SK-N-SH treated with all-trans-retinoic acid at 6 μM for 48 hours (cell line): Measurements from ENCODE around the gene PPP1R10.
"Not testable (repeated sequence)": the region's sequence is repeated elsewhere in the genome, so short reads cannot be mapped to it uniquely, and the experiment has no call there.

Experiments used
- ATAC-seq: fragments of 200-7000 bp; cut with Tn5 transposase; 3 replicates; pipeline ENCODE4 v1.9.1; 2020; ENCODE audit warnings: mild to moderate bottlenecking, moderate library complexity
- ARNTL ChIP-seq: fragments of 450-650 bp; formaldehyde crosslinking; IDR thresholded peaks from 2 replicates; pipeline ENCODE4 v1.5.0; 2020; ENCODE audit warnings: low read depth, mild to moderate bottlenecking, moderate library complexity, borderline replicate concordance
- BACH2 ChIP-seq: fragments of 250-450 bp; sonication (Bioruptor Pico); IDR thresholded peaks from 2 replicates; pipeline ENCODE4 v1.9.0; 2021; ENCODE audit warnings: mild to moderate bottlenecking, borderline replicate concordance
- CSDC2 ChIP-seq: fragments of 250-450 bp; sonication (Bioruptor Pico); IDR thresholded peaks from 2 replicates; pipeline ENCODE4 v1.5.0; 2020; ENCODE audit warnings: mild to moderate bottlenecking, moderate library complexity
- ESRRG ChIP-seq: fragments of 250-450 bp; sonication (Bioruptor Pico); IDR thresholded peaks from 2 replicates; pipeline ENCODE4 v1.6.1; 2021; ENCODE audit warnings: mild to moderate bottlenecking
- GLIS3 ChIP-seq: fragments of 250-450 bp; sonication (Bioruptor Pico); IDR thresholded peaks from 2 replicates; pipeline ENCODE4 v1.5.0; 2020; ENCODE audit warnings: mild to moderate bottlenecking, moderate library complexity
- ISL1 ChIP-seq: fragments of 250-450 bp; sonication (Bioruptor Pico); IDR thresholded peaks from 2 replicates; pipeline ENCODE4 v2.1.2; 2022; ENCODE audit warnings: mild to moderate bottlenecking, moderate library complexity
- OSR1 ChIP-seq: fragments of 250-450 bp; sonication (Bioruptor Pico); IDR thresholded peaks from 2 replicates; pipeline ENCODE4 v1.8.0; 2022; ENCODE audit warnings: moderate library complexity, mild to moderate bottlenecking, inconsistent platforms
- PATZ1 ChIP-seq: fragments of 250-450 bp; sonication (Bioruptor Pico); IDR thresholded peaks from 2 replicates; pipeline ENCODE4 v1.8.0; 2020; ENCODE audit warnings: mild to moderate bottlenecking, moderate library complexity, borderline replicate concordance
- POU6F1 ChIP-seq: fragments of 250-450 bp; sonication (Bioruptor Pico); IDR thresholded peaks from 2 replicates; pipeline ENCODE4 v1.8.0; 2021; ENCODE audit warnings: low read depth, mild to moderate bottlenecking, moderate library complexity, borderline replicate concordance
- PPARA ChIP-seq: fragments of 250-450 bp; sonication (Bioruptor Pico); IDR thresholded peaks from 2 replicates; pipeline ENCODE4 v1.5.0; 2020; ENCODE audit warnings: mild to moderate bottlenecking, borderline replicate concordance
- RARB ChIP-seq: fragments of 250-450 bp; sonication (Bioruptor Pico); IDR thresholded peaks from 2 replicates; pipeline ENCODE4 v1.8.0; 2021; ENCODE audit warnings: mild to moderate bottlenecking, moderate library complexity
- SNAI2 ChIP-seq: fragments of 250-450 bp; sonication (Bioruptor Pico); IDR thresholded peaks from 2 replicates; pipeline ENCODE4 v1.5.0; 2020; ENCODE audit warnings: mild to moderate bottlenecking, moderate library complexity
- TCF4 ChIP-seq: fragments of 250-450 bp; sonication (Bioruptor Pico); IDR thresholded peaks from 2 replicates; pipeline ENCODE4 v1.8.0; 2021; ENCODE audit warnings: mild to moderate bottlenecking, moderate library complexity, borderline replicate concordance
- TOX ChIP-seq: fragments of 250-450 bp; sonication (Bioruptor Pico); IDR thresholded peaks from 2 replicates; pipeline ENCODE4 v1.8.0; 2021; ENCODE audit warnings: mild to moderate bottlenecking, moderate library complexity, borderline replicate concordance
- ZC3H10 ChIP-seq: fragments of 250-450 bp; sonication (Bioruptor Pico); IDR thresholded peaks from 2 replicates; pipeline ENCODE4 v1.5.1; 2021; ENCODE audit warnings: mild to moderate bottlenecking, moderate library complexity
- ZFP3 ChIP-seq: fragments of 250-450 bp; sonication (Bioruptor Pico); IDR thresholded peaks from 2 replicates; pipeline ENCODE4 v1.5.0; 2020; ENCODE audit warnings: mild to moderate bottlenecking, moderate library complexity
- ZFP30 ChIP-seq: fragments of 450-650 bp; formaldehyde crosslinking; IDR thresholded peaks from 2 replicates; pipeline ENCODE4 v1.5.0; 2022; ENCODE audit warnings: mild to moderate bottlenecking, moderate library complexity
- ZNF565 ChIP-seq: fragments of 450-650 bp; formaldehyde crosslinking; conservative IDR thresholded peaks from 2 replicates; pipeline ENCODE4 v1.5.0; 2020; ENCODE audit warnings: low read depth, mild to moderate bottlenecking, moderate library complexity
- ZNF70 ChIP-seq: fragments of 450-650 bp; formaldehyde crosslinking; IDR thresholded peaks from 2 replicates; pipeline ENCODE4 v1.5.0; 2020; ENCODE audit warnings: mild to moderate bottlenecking, moderate library complexity
- ZNF8 ChIP-seq: fragments of 450-650 bp; formaldehyde crosslinking; IDR thresholded peaks from 2 replicates; pipeline ENCODE4 v1.5.0; 2020; ENCODE audit warnings: mild to moderate bottlenecking, moderate library complexity
- TF ChIP-seq, protein P1 (sequence below): fragments of 250-450 bp; sonication (Bioruptor Pico); IDR thresholded peaks from 2 replicates; pipeline ENCODE4 v1.5.1; 2020; ENCODE audit warnings: low read depth, mild to moderate bottlenecking, moderate library complexity
- TF ChIP-seq, protein P2 (sequence below): fragments of 250-450 bp; sonication (Bioruptor Pico); IDR thresholded peaks from 2 replicates; pipeline ENCODE4 v1.5.1; 2021; ENCODE audit warnings: mild to moderate bottlenecking, moderate library complexity
- TF ChIP-seq, protein P3 (sequence below): fragments of 250-450 bp; sonication (Bioruptor Pico); IDR thresholded peaks from 2 replicates; pipeline ENCODE4 v1.5.0; 2020; ENCODE audit warnings: mild to moderate bottlenecking, moderate library complexity

The PPP1R10 gene

GRCh38 chr6:30616811-30617564, at the start of gene PPP1R10:
PPP1R10 (minus strand) TSS chr6:30617243; CDS start chr6:30609944, 7,299 bp downstream.
- no peak for TF ChIP-seq TCF4 (CRISPR knock-in tag)
- 0 out of 2 replicates have a peak, but pooled peaks have one; percentile 88 for TF ChIP-seq CSDC2
- TF ChIP-seq, protein P1, sequence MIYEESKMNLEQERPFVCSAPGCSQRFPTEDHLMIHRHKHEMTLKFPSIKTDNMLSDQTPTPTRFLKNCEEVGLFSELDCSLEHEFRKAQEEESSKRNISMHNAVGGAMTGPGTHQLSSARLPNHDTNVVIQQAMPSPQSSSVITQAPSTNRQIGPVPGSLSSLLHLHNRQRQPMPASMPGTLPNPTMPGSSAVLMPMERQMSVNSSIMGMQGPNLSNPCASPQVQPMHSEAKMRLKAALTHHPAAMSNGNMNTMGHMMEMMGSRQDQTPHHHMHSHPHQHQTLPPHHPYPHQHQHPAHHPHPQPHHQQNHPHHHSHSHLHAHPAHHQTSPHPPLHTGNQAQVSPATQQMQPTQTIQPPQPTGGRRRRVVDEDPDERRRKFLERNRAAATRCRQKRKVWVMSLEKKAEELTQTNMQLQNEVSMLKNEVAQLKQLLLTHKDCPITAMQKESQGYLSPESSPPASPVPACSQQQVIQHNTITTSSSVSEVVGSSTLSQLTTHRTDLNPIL (CRISPR knock-in tag) = peak; percentile 85
- no peak; the same call in 1 of the 2 replicates for TF ChIP-seq ZFP3 (CRISPR knock-in tag)
- TF ChIP-seq, protein P2, sequence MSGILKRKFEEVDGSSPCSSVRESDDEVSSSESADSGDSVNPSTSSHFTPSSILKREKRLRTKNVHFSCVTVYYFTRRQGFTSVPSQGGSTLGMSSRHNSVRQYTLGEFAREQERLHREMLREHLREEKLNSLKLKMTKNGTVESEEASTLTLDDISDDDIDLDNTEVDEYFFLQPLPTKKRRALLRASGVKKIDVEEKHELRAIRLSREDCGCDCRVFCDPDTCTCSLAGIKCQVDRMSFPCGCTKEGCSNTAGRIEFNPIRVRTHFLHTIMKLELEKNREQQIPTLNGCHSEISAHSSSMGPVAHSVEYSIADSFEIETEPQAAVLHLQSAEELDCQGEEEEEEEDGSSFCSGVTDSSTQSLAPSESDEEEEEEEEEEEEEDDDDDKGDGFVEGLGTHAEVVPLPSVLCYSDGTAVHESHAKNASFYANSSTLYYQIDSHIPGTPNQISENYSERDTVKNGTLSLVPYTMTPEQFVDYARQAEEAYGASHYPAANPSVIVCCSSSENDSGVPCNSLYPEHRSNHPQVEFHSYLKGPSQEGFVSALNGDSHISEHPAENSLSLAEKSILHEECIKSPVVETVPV (CRISPR knock-in tag) = peak; percentile 93
- no peak for TF ChIP-seq BACH2 (CRISPR knock-in tag)
- TF ChIP-seq ZFP30 = 0 out of 2 replicates have a peak, but pooled peaks have one; percentile 54
- TF ChIP-seq OSR1 = no peak
- TF ChIP-seq ZNF565 (CRISPR knock-in tag) = no peak
- no peak for TF ChIP-seq ARNTL (CRISPR knock-in tag)
- no peak for TF ChIP-seq ZNF8 (CRISPR knock-in tag)
- peak; percentile 98 for TF ChIP-seq RARB (CRISPR knock-in tag)
- TF ChIP-seq PATZ1 (CRISPR knock-in tag) = peak; percentile 93
- peak; percentile 81 for TF ChIP-seq ZC3H10 (CRISPR knock-in tag)
- TF ChIP-seq PPARA (CRISPR knock-in tag) = 0 out of 2 replicates have a peak, but pooled peaks have one; percentile 50
- TF ChIP-seq GLIS3 (CRISPR knock-in tag) = peak; percentile 95; the same call in 1 of the 2 replicates
- no peak for TF ChIP-seq ISL1 (CRISPR knock-in tag)
- peak; percentile 97 for TF ChIP-seq ESRRG (CRISPR knock-in tag)
- TF ChIP-seq TOX (CRISPR knock-in tag) = peak; percentile 94
- TF ChIP-seq ZNF70 (CRISPR knock-in tag) = no peak
- TF ChIP-seq SNAI2 (CRISPR knock-in tag) = no peak
- no peak for TF ChIP-seq POU6F1 (CRISPR knock-in tag)
- TF ChIP-seq, protein P3, sequence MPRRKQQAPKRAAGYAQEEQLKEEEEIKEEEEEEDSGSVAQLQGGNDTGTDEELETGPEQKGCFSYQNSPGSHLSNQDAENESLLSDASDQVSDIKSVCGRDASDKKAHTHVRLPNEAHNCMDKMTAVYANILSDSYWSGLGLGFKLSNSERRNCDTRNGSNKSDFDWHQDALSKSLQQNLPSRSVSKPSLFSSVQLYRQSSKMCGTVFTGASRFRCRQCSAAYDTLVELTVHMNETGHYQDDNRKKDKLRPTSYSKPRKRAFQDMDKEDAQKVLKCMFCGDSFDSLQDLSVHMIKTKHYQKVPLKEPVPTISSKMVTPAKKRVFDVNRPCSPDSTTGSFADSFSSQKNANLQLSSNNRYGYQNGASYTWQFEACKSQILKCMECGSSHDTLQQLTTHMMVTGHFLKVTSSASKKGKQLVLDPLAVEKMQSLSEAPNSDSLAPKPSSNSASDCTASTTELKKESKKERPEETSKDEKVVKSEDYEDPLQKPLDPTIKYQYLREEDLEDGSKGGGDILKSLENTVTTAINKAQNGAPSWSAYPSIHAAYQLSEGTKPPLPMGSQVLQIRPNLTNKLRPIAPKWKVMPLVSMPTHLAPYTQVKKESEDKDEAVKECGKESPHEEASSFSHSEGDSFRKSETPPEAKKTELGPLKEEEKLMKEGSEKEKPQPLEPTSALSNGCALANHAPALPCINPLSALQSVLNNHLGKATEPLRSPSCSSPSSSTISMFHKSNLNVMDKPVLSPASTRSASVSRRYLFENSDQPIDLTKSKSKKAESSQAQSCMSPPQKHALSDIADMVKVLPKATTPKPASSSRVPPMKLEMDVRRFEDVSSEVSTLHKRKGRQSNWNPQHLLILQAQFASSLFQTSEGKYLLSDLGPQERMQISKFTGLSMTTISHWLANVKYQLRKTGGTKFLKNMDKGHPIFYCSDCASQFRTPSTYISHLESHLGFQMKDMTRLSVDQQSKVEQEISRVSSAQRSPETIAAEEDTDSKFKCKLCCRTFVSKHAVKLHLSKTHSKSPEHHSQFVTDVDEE (CRISPR knock-in tag) = no peak
- peak; percentile 73 for ATAC-seq

GRCh38 chr6:30666300-30666699, 49.3 kb upstream of the PPP1R10 start:
- not testable (repeated sequence) for ATAC-seq
